ENCODE data around the gene LIN37.
"Not testable (repeated sequence)": the region's sequence is repeated elsewhere in the genome, so short reads cannot be mapped to it uniquely, and the experiment has no call there.

The LIN37 gene

DNA sequence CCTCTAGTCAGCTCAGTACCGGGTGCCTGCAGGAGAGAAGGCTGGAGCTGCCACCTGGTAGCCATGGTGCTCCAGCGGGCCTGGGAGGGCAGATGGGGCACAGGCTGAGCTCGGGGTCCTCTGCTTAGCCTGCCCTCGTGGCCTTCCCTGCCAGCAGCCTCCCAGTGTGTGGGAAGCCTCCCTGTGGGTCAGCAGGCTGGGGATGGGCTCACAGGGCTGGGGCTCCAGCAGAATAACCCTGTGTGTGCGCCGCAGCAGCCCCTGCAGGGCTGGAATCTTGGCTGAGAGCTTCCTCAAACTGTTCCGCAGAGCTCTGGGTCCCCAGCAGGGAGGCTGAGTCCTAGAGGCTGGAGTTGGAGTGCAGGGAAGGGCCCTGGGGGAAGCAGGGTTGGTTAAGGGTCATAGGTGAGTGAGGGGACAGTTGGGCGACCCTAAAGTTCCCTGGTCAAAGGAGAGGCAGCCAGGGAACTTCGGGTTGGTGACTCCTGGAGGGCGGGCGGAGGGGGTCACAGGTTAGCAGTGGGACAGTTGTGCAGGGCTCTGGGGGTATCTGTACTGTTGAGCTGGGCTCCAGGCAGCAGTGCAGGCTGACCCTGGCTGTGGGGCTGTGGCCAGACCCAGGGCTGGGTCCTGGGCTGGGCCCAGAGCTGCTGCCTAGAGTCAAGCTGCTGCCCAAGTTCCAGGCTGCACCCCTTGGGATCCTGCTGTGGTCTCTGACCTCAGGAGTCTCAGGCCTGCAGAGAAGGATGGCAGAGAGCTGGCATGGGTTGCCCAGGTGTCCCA, 41.0 kb downstream of the LIN37 start:
- no peak for DNase-seq (ENCODE audit: low read depth in 2 of 2)

DNA sequence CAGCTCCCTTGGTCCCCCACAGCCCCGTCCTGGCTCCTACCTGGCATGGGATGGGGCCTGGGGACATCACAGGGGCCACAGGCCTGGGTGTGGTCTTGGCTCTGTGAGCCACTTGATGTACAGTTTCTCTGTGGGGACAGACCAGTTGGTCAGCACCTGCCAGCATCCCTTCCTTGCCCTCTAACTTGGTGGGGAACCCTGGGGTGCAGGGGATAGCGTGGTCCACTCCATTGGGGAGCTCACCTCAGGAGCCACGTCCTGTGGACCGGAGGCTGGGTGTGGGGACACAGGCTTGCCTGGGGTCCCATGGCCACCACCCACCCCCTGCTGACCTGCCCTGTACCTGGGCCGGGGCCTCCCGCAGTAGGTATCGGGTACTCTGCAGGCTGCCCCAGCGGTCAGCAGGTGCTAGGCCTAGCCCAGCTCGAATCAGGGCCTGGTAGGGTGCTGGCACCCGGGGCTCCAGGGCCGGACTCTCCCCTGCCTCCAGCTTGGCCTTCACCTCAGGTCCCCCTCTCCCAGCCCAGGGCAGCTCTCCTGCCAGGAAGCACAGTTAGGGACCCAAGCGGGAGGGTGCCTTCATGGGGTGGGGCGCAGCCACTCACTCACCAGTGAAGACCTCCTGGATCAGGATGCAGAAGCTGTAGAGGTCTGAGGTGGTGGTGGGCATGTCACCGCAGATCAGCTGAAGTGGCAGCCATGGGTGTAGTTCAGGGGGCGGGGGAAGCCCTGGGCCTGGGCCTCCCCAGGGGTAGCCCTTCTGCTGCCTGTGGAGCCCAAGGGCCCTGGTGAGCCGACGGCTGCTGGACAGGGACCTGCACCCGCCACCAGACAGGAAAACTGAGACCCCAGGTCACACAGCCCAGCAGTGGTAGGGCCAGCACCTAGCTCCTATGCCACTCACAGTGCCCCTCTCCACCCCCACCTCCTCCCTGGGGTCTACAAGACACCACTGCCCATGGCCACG, 41.9 kb downstream of the LIN37 start:
- no peak for DNase-seq (ENCODE audit: low read depth in 2 of 2)

DNA sequence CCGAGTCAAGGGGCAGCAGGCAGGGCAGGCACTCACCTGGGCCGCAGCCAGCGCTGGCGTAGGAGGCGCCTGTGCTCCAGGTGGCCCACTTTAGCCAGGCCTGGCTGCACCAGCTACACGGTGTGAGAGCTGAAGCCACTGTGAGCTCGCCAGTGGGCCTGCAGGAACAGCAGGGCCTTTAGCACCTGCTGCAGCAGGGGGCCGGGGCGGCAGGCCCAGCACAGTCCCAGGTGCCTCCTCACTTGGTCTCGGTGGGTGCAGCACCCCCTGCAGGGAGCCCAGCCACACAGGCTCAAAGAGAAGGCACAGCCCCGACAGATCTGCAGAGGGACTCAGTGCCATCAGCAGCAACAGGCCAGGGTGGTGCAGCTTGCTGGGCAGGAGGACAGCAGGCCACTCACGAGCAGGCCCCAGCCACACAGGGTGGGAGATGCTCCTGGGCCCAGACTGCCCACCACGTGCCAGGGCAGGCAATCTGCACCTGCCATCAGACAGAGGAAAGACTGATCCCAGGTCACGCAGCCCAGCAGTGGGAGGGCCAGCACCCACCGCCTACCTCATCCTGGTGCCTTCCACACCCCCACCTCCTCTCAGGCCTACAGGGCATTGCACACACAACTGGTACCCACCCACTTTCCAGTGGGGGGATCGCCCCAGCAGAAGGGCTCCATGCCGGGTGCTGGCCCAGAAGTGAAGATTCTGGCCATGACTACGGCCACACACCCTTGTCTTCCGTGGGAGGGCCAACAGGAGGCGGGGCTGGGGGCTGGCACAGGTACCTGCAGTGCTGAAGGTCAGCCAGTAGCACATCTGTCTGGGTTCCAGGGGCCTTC, 42.8 kb downstream of the LIN37 start:
- DNase-seq (ENCODE audit: low read depth in 2 of 2) = no peak

DNA sequence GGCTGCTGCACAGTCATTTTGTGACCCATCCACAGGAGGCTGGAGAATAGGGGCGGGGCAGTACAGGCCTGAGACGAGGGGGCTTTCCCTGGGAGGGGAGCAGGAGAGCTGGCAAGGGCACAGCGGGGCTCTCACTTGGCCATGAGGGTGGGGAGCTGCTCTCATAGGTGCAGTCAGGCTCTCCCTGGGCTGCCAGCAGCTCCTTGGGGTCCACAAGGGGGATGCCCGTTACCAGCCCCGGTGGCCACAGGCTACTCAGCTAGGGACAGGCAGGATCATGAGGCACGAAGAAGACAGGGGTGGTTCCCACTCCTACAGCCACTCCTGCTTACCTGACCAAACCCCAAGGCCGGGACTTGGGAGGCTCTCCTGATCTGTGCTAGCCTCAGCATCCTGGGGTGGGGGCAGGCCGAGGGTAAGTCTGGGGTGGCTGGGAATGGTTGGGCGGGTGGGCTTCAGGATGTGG, 43.5 kb downstream of the LIN37 start:
- no peak for DNase-seq (ENCODE audit: low read depth in 2 of 2)

DNA sequence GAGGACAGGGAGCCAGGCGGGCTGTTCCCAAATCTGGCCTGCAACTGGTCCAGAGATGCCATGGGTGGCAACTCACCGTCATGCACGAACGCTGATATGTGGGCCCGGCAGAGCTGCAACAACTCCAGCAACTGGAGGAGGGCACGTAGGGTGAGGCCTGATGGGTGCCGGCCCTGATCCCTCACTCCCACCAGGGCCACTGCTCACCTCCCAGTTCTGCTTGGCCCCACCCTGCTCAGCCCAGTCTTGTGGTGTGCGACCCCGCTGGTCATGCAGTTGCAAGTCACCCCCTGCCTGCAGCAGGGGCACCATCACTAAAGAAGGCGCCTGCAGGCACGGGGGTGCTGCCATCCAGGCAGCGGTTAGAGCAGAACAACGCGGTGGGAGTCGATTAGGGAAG, 43.9 kb downstream of the LIN37 start:
- no peak for DNase-seq (ENCODE audit: low read depth in 2 of 2)

DNA sequence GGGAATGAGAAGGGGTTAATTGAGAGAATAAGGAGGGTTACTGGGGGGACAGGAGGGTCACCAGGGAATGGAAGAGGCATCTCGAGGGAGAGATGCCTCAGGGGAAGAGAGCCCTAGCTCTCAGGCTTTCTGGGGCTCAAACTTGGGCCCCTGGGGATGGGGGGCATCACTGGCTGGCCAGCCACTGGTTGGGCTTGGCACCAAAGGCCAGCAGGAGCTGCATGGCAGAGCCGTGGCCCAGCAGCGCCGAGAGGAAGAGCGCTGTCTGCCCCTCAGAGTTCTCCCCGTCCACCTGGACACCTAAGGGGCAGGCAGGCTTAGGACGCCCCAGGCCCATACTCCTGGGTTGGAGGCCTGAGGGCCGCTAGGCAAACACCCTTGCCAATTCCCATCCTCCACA, 44.5 kb downstream of the LIN37 start:
- no peak for DNase-seq (ENCODE audit: low read depth in 2 of 2)

DNA sequence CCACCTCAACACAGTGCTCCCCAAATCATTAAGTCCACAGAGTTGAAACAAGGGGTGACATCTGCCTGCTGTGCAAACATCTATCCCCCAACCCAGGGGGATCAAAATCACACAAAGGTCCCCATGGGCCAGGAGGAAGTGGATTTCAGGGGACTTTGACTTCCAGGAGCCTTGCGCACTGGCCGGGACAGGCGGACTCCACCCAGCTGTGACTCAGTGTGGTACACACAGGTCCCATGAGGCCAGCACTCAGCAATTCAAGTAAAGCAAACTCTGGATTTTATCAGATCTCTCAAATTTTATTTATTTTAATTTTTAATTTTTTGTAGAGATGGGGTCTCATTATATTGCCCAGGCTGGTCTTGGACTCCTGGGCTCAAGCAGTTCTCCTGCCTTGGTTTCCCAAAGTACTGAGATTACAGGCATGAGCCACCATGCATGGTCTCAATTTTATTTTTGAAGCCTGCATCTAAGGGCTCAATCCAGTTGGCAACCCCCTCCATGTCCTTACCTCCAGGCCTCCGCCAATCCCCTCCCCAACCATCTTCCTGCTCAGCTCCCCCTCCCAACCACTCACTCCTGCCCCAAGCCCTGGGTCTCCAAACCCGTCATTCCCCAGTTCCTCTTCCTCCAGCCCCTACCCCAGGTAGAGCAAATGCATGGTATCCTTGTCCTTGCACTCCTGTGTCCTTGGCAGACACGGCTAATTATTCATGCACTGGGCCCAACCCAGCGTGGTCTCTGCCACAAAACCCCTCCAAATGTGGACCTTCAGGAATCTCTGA, 45.2 kb downstream of the LIN37 start:
- DNase-seq (ENCODE audit: low read depth in 2 of 2) = no peak

DNA sequence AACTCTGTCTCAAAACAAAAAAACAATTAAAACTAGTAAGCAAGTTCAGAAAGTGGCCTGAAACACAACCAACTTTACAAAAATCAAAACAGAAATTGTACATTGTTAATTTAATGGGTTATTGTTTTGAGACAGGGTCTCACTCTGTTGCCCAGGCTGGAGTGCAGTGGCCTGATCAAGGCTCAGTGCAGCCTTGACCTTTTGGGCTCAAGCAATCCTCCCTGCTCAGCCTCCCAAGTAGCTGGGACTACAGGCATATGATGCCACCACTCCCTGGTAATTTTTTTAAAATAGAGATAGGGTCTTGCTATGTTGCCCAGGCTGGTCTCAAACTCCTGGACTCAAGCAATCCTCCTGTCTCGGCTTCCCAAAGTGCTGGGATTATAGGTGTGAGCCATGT, 47.2 kb downstream of the LIN37 start:
- not testable (repeated sequence) for DNase-seq (ENCODE audit: low read depth in 2 of 2)

DNA sequence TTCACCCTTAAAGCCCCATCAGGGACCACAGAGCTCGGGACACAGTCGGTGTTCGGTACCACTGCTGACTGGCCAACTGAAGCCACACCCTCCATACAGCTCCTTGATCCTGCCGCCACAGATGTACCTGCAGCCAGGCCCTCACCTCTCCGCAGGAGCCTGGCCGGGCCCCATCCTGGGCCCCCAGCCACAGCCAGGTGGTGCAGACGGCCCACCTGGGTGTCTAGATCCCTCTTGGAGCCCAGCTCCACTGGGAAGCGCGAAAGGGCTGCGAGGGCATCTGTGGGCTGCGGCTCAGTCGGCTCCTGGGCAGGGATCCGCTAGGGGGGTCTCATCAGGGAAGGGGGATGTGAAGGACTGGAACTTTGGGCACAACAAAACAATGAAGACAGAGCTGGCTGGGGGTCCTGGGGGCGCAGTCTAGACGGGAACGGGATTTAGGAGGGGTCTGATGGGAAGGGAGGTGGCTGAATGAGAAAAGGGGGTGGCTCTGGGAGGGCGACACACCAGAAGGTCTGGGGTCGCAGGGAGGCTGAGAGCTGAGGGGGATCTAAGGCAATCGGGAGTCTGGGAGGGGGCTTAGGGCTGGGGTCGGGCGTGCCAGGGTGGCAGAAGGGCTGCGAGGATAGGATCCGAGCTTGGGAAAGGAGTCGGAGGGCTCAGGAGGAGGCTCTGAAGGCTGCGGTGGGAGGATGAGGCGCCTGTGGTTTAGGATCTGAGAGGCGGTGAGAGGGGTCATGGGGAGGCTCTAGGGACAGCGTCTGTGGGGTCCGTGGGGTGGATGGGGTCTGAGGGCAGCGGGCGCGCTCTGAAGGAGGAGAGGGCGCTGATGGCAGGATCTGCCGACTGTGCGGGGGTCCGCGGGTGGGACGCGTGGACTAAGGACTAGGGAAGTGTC, 48.5 kb downstream of the LIN37 start:
- DNase-seq (ENCODE audit: low read depth in 2 of 2) = no peak

DNA sequence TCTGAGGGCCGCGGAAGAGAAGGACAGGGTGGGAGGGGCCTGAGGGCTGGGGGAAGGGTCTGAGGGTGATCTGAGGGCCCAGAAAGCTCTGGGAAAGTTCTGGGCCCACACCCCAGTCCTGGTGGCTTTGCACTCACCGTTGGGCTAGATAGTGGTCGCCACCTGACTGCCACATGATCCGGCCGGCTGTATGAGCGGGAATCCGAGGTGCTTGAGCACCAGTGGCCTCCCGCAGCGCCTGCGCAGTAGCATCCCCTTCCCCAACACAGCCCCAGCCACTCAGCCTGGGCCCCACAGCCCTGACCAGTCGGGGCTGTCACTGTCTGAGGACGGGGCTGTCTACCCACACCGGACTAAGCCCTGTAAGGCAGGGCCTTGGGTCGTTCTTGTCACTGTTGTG, 49.3 kb downstream of the LIN37 start:
- DNase-seq (ENCODE audit: low read depth in 2 of 2) = no peak

DNA sequence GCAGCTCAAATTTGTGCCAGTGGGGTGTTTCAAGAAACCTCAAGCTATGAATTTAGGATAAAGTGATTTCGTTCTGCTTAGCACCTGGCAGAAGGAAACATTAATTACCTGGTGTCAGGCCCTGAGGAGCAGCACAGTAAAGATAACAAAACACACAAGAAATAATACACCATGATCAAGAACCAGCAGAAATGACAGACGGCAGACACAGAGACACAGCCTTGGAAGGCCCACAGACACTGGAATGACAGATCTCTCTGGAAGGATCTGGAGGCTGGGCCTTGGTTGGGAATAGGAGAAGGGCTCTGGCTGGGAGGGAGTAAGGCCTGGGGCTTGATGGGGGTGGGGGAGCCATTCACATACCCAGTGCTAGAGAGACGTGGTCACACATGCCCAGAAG, 53.5 kb downstream of the LIN37 start:
- DNase-seq (ENCODE audit: low read depth in 2 of 2) = no peak

All from stimulated activated CD8-positive, alpha-beta memory T cell treated with anti-CD3 and anti-CD28 coated beads, Interleukin-15, amount 100 ng/mL, for 48 hours (primary cell).